ENCODE measurements around the gene XDH. TPM values are rescaled to one million over a fixed set of nuclear protein-coding genes. Genes with fewer than 3 reads are reported as not detected.

The XDH gene
- total and polyA plus RNA-seq, 12 donors, result 0.01 to 0.16 (median 0.08) TPM; not detected in 7

DNA sequence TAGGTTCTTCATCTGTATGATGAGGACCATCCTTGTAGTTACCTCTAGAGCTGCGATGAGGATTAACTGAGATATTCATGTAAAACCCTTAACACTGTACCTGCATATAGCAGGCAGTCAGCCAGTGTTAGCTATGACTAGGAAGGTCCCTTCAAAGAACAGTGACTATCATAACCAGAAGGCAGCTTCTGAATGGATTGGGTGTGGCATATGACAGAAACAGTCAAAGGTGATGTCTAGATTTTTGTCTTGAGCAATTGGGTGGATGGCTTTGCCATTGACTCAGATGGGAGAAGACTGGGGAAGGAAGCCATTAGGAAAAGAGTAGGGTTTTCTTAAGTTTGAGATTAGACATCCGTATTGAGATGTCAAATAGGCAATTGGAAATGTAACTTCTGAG, 15.7 kb downstream of the XDH start:
- Histone ChIP-seq H3K27me3 (peaks cover 0 to 4% (median 0%) of the 10 kb centered on the region in 7 donors), H3K36me3 (no peaks in the 10 kb centered on the region), H3K4me3 (no peak overlapping the region), H3K4me1 (no peaks in the 10 kb centered on the region), H3K27ac (no peak overlapping the region), H3K9me3 (no peaks in the 10 kb centered on the region)
- no peak for DNase-seq
- 83 to 95% methylated on average over 2 of the region's 2 CpGs for WGBS, 2 donors
- no peak for ATAC-seq
- intact Hi-C loops (cut with DNase I), result no loop called here
- TF ChIP-seq, protein P1, sequence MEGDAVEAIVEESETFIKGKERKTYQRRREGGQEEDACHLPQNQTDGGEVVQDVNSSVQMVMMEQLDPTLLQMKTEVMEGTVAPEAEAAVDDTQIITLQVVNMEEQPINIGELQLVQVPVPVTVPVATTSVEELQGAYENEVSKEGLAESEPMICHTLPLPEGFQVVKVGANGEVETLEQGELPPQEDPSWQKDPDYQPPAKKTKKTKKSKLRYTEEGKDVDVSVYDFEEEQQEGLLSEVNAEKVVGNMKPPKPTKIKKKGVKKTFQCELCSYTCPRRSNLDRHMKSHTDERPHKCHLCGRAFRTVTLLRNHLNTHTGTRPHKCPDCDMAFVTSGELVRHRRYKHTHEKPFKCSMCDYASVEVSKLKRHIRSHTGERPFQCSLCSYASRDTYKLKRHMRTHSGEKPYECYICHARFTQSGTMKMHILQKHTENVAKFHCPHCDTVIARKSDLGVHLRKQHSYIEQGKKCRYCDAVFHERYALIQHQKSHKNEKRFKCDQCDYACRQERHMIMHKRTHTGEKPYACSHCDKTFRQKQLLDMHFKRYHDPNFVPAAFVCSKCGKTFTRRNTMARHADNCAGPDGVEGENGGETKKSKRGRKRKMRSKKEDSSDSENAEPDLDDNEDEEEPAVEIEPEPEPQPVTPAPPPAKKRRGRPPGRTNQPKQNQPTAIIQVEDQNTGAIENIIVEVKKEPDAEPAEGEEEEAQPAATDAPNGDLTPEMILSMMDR (IDR thresholded peaks at IDR 0.05), result no peak

DNA sequence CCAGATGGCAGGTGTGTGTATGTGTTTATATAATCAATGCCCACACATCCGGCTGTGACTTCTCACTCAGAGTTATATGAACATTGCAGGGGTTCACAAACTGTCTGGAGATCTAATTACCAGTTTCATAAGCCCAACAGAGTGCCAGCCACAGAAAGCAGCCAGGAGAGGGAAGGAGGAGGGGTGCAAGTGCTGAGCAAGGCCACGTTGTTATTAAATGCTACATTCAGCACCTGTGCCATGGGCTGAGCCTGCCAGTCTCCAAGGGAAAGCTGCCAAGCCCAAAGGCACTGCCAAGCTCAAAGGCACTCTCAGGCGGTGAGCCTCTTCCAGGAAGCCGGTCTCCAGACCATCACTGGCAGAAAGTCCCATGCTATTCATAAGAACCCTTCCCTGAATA, 17.4 kb downstream of the XDH start:
- peaks cover 0 to 4% (median 0%) of the 10 kb centered on the region in 7 donors for H3K27me3 ChIP-seq
- H3K4me3 ChIP-seq, result no peak overlapping the region
- DNase-seq, result peak; percentile 20 to 58
- peak in 7 of 8 donors; percentile 53 to 96 (median 72) for ATAC-seq
- no peaks in the 10 kb centered on the region for H3K9me3 ChIP-seq
- 46 to 57% methylated on average over 4 of the region's 4 CpGs for WGBS, 2 donors
- H3K27ac ChIP-seq, result no peak overlapping the region
- H3K4me1 ChIP-seq, result no peaks in the 10 kb centered on the region
- TF ChIP-seq, protein P1 (IDR thresholded peaks at IDR 0.05), result no peak
- intact Hi-C loops (cut with DNase I), result no loop called here
- no peaks in the 10 kb centered on the region for H3K36me3 ChIP-seq

- Histone ChIP-seq H3K27ac (no peak overlapping the region), H3K4me1 (peaks cover 0 to 4% (median 0%) of the 10 kb centered on the region in 9 donors), H3K27me3 (peaks cover 0 to 4% (median 0%) of the 10 kb centered on the region in 7 donors), H3K36me3 (no peaks in the 10 kb centered on the region), H3K4me3 (no peak overlapping the region), H3K9me3 (no peaks in the 10 kb centered on the region)
- no peak for DNase-seq
- intact Hi-C loops (cut with DNase I), result no loop called here
- no peak for ATAC-seq
- TF ChIP-seq, protein P1 (IDR thresholded peaks at IDR 0.05), result no peak
Observed at GRCh38 chr2:31390324-31390723, 24.2 kb downstream of the XDH start.

GRCh38 chr2:31388736-31389135, 25.8 kb downstream of the XDH start:
- Histone ChIP-seq H3K9me3 (no peaks in the 10 kb centered on the region), H3K4me3 (no peak overlapping the region), H3K27me3 (peaks cover 0 to 4% (median 0%) of the 10 kb centered on the region in 7 donors), H3K27ac (no peak overlapping the region), H3K36me3 (no peaks in the 10 kb centered on the region), H3K4me1 (peaks cover 0 to 11% (median 0%) of the 10 kb centered on the region in 9 donors)
- WGBS, 2 donors, result 78 to 81% methylated on average over 4 of the region's 4 CpGs
- TF ChIP-seq, protein P1 (IDR thresholded peaks at IDR 0.05), result no peak
- ATAC-seq, result no peak
- intact Hi-C loops (cut with DNase I), result no loop called here
- DNase-seq, result no peak
